SHP77 treated with DMSO at 0.1 percent for 48 hours (cell line): Measurements from ENCODE around the gene MKI67.
"Not testable (repeated sequence)": the region's sequence is repeated elsewhere in the genome, so short reads cannot be mapped to it uniquely, and the experiment has no call there.

Experiments used
- DNase-seq: peaks from one replicate; lab custom pipeline; 2025; lab: John Stamatoyannopoulos, UW

The MKI67 gene, protein sequence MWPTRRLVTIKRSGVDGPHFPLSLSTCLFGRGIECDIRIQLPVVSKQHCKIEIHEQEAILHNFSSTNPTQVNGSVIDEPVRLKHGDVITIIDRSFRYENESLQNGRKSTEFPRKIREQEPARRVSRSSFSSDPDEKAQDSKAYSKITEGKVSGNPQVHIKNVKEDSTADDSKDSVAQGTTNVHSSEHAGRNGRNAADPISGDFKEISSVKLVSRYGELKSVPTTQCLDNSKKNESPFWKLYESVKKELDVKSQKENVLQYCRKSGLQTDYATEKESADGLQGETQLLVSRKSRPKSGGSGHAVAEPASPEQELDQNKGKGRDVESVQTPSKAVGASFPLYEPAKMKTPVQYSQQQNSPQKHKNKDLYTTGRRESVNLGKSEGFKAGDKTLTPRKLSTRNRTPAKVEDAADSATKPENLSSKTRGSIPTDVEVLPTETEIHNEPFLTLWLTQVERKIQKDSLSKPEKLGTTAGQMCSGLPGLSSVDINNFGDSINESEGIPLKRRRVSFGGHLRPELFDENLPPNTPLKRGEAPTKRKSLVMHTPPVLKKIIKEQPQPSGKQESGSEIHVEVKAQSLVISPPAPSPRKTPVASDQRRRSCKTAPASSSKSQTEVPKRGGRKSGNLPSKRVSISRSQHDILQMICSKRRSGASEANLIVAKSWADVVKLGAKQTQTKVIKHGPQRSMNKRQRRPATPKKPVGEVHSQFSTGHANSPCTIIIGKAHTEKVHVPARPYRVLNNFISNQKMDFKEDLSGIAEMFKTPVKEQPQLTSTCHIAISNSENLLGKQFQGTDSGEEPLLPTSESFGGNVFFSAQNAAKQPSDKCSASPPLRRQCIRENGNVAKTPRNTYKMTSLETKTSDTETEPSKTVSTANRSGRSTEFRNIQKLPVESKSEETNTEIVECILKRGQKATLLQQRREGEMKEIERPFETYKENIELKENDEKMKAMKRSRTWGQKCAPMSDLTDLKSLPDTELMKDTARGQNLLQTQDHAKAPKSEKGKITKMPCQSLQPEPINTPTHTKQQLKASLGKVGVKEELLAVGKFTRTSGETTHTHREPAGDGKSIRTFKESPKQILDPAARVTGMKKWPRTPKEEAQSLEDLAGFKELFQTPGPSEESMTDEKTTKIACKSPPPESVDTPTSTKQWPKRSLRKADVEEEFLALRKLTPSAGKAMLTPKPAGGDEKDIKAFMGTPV (N-terminal part only)

DNA sequence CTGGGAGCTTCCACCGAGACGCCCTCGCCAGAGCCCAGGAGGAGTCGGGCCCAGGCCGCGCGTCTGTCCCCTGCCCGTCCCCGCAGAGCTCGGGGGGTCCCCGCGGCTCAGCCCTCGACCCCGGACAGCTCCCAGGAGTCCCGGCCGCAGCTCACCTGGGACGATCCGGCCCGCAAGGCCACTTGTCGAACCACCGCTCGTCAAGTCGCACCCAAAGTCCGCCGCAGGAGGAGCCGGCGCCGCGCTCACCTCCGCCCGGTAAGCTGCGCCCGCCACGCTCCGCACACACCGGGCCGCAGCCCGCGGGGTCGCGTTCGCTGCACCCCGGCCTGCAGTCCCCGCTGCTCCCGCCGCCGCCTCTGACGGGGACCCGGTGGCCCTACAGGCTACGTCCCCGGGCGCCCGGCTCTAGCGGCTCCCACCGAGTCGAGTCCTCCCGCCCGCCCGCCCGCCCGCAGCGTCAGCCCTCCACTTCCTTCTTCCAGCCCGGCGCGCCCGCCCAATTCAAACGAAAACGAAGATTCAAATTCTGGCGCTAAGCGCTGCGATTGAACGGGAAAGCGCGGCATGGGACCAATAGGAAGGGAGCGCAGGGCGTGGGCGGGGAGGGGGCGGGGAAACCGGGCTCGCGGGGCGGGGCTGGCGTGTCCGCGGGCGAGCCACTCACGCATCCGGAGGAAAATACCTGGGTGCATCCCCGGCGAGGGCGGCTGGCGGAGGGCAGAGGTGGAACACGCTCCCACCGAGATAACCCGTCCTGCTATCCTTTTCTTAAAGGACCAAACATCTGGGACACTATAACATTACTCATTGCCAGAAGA lies at the start of gene MKI67:
MKI67 (minus strand) TSS at position 480 of the 821 bp plus-strand sequence. CDS start 756 bp downstream, outside the sequence.
- DNase-seq: peak; percentile 49

DNA sequence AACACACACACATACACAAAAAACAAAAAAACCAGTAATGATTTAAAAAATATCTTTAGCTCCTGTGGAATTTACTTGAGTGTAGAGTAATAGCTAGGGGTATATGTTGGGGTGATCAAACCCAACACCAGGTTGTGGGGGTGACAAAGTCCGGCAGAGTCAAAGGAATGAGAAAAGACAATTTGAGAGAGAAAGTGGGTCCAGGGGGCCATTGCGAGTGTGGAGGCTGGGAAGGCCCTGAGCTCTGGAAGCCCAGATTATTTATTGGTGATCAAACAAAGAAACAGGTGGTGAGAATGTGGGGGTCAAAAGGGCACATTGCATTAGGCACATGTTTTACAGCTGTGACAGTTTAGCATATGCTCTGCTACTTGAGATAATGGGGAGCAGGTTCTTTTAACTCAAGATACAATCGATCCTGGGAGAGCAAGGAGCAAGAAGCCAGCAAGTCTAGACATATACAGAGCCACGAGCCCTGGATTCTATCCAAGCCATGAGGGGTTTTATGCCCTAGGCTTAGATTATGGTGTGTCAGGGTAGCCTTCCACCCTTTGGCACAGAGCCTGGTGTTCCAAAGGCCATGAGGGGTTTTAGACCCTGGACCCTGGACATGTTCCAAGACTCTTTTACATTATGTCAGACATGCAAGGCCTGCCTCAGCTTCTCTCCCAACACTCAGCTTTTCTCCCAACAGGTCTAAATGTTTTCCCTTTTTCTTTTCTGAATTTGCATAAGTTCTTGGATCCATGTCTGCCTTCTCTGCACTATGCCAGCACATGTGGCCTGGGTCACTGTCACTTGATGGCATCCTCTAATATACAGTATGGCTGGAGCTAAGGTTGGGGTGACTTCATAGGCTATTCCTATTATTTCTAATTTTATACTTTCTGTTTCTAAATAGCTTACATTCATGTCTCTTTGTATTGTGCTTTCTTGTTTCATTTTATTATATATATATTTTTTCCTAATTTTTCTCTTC lies 48.6 kb upstream of the MKI67 start:
- no peak for DNase-seq

DNA sequence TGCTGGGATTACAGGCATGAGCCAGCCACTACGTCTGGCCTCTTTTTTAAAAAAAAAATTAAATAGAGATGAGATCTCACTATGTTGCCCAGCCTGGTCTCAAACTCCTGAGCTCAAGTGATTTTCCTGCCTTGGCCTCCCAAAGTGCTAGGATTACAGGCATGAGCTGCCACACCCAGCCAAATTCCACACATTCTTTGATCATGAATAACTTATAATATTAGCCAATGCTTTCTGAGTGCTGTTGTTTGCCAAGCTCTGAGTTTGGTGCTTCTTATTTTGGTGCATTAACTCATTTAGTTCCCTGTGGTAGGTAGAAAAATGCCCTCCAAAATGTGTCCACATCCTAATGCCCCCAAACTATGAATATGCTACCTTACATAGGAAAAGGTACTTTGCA lies 47.2 kb upstream of the MKI67 start:
- DNase-seq: no peak

DNA sequence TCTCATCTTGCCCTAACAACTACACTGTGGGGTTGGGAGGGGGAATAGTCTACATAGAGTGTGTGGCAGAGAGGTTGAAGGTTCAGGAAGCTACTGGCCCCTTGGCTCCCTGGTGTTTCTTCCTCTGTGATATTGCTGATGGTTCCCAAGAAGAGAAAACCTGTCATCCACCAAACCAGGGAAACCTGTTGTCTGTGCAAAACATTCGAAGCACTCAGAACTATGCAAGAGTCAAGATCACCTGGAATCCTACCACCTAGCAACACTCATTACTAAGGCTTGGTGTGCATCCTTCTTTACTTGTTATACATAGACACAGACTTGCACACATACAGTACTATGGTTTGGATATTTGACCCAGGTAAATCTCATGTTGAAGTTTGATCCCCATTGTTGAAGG lies 46.5 kb upstream of the MKI67 start:
- no peak for DNase-seq

DNA sequence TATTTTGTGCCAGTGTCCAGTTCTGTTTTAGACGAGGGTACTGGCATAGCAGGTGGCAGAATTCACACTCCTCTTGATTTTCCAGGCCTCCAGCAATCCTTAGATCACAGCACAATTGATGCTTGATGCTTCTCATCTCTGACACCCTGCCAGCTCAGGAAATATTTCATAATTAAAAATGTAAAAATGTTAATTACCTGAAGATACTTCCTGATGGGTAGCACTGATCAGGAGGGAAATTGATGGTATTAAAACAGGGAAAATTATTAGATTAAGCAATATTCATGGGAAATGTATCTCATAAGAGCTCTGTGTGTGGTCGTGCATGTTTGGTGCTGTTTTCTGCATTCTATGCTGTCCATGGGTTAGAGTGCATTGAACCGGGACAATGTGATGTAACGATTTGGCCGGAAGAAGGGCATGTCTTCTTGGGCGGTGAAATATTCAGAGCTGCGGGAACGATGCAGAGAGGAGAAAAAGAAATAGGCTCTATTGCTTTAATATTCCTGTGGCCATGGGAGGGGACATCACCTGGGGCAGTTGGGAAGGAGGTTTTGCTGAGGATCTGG lies 43.7 kb upstream of the MKI67 start:
- no peak for DNase-seq

DNA sequence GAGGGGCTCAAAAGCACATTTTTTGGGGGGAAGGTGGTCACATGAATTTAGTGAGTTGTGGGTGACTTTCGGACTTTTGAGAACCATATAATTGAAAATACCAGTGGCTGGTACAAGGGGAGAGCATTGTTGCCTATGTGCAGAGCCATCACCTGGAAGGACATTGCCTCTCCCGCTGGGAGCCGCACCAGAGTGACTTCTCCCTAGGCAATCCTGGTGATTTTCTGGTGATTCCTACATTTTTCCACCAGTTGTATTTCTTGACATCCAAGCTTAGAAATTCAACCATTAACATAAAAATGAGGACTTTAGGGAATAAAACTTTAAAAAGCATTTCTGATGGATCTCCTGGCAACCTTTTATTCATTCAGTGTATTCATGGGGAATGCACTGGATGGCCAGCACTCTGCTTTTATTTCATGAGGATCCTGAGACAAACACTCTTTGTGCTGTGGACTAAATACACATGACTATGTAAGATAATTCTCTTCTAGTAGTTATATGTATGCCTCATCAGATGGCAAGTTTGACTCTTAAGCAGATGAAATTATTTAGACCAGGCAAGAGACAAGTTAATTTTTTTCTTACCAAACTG lies 41.8 kb upstream of the MKI67 start:
- DNase-seq: no peak

DNA sequence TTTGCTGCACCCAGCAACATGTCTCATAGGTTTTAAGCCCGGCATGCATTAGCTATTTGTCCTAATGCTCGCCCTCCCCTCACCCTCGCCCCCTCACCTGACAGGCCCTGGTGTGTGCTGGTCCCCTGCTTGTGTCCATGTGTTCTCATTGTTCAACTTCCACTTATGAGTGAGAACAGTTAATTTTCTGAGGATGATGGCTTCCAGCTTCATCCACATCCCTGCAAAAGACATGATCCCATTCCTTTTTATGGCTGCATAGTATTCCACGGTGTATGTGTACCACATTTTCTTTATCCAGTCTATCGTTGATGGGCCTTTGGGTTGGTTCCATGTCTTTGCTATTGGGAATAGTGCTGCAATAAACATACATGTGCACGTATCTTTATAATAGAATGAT lies 40.9 kb upstream of the MKI67 start:
- DNase-seq: not testable (repeated sequence)

DNA sequence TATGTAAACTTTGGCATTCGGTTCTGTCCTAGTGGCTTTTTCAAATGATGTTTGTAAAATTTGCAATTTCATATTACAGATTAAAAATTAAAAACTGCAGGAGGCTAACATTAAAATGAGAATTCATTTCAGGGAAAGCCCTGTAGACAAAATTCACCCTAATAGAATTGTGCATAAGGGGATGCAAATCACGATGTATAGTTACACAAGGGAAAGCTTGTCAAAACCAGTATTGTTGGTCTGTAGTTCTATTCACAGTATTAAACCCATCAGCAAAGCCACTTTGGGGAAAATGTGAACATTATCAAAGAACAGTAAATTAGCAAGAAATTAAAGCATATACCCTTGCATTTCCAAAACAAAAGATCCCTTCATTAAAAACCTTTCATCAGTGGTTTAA lies 39.9 kb upstream of the MKI67 start:
- no peak for DNase-seq

DNA sequence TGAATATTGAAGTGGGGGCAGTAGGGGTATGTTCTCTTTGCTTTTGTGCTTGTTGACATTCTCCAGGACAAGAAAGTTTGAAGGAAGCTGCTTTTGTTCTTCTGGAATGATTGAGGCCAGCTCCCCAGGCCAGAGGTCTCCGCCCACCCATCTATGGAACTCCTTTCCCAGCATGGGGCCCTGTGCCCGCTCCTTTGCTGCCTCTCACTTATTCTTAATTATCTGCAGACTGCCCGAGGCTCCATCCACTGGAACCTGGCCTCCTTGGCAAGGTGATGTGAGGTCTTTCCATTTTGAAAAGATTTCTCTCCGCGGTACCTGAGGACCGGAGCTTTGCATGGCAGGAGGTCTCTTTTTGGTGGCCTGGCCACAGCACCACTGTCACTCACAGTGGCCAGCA lies 39.3 kb upstream of the MKI67 start:
- DNase-seq: no peak

DNA sequence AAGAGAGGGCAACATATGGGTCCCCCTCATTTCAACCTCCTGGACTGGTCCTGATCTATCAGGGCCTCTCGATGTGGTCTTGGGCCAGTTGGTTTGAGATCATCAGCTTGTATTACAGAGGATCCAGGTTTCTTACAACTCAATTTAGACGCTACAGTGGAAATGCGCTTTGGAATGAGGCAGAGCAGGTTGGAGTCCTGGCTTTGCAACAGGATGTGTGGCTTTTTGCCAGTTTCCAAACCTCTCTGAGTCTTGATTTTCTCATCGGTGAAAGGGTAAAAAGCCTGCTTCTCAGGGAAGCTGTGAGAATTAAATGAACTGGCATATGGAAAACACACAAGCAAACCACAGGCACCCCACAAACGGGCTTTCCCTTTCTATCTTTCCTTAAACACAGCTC lies 37.5 kb upstream of the MKI67 start:
- DNase-seq: no peak

DNA sequence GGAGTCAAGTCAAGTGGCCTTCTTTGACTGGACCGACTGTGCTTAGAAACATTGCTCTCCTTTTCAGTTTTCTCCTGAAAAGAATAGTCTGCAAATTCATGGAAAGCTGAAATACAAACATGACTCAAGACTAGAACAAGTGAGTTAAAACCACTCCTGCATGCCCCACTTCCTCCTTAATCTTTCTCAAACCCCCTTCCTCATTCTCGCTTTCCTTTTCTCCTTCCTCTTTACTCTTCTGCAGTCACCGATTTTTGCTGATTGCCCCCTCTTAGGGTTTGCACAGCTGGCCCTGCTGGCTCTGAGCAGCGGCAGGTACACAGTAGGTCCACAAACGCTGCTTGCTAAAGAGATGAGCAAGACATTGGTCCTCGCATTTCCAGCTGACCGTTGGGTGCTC lies 34.8 kb upstream of the MKI67 start:
- DNase-seq: no peak

DNA sequence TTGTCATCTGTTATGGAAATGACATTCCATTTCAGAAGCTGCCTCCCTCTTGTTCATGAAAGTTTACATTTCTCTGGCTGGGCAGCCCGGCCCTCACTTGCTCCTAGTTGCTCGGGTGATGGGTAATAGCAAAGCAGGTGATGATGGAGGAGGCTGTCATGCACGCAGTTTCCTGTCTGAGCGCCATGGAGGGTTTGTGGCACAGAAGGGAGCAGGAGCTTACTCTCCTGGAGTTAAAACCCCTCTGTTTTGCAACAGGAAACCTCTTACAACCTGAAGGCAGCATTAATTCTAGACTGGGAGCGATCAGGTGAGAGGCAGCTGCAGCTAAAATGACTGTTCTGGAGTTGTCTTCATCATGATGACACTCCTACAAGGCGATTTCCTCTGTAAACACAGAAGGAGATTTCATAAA lies 34.1 kb upstream of the MKI67 start:
- DNase-seq: no peak

DNA sequence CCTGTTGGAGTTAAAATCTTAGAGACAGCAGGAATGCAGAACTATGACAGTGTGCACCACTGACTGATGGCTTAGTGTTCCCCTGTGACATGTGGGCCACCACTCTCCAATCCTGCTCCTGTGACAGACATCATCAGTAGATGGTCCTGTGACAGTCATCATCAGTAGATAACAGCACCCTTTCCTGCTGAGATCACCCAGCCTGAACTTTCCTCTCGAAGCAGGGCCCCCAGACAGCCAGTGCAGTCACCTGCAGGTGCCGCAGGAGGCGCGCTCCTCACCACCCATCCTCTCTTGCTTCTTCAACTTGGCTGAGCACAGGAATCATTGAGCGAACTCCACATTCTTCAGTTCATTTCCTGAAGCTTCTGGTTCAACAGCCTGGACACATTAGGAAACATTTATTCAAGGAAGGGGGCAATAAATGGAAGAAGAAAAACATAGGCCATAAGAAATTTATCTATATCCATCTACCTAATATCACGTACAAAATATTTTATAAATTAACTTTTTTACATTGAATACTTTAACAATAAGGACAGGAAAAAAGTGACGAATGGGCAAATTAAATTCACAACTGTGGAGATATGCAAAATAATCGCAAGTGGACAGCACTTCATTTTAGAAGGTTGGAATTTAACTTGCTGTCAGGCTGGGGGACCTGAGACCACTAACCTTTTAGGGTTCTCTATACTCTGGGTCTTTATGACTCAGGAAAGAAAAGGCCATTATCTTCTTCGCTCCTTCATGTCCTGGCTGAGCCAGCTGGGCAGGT lies 32.0 kb upstream of the MKI67 start:
- no peak for DNase-seq

DNA sequence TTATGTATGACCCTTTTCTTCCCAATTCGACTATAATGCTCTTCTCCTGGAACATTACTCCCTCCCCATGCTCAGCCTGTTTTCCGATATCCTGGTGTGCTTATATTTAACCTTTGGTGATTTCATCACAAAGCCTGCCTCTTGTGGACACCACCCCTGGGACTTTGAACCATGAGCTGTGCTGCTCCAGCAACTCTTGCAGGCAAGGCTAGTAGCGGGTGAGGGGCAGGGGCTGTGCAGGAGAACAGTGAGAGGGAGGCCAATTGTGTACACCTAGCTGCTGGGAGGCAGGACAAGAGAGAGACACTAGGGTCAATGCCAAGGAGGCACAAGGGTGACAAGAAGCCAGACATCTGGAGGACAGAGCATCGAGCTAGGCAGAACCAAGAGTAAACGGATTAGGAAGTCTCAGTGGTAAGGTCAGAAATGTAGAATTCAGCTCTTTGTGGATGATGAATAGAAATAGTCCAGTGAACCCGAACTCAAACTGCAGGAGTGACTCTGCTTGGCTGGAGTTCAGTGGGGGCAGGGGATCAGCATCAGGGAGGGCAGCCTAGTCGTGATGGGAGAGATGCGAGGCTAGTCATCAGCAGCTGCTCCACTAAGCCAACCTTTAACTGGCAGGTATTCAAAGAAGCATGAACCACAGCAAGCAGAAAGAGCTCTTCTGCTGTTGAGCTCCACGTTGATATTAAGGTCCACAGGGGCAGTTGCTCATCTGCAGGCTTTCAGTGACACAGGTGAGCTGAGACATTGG lies 31.0 kb upstream of the MKI67 start:
- DNase-seq: no peak

DNA sequence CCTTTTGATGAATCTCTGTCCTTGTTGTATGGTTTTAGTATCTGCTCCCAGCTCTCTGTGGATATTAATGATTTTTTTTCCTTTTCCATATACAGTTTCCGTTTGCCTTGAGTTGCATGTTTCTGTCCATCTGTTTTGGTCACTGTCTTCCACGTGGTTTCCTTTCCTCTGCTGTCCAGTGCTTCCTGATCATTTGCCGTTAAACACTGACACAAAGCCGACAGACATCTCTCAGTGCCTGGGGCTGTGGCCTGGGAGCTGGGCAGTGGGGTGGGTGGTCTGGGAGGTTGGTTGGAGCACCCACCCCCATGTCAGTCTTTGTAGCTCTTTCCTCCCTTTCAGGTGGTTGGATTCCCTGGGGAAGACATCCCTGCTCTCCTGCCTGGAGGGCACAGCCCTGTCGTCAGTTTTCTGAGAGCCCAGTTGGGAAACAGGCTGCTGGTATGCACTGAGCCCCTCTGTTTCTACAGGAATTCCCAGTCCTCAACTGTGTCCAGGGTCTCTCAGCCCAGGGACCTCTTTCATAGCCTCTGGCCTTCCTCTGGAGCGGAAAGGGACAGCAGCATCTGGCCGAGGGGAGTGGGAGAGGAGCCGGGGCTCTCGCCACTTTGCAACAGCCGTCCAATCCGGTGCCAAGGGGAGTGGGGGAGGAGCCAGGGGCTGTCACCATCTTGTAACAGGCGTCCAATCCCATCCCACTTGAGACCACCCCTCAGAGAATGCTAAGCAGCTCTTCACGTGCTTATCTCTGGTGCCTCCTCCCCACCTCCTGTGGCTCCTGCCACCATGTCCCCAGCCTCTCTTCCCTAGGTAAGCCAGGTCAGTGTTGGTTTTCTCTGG lies 26.7 kb upstream of the MKI67 start:
- no peak for DNase-seq

DNA sequence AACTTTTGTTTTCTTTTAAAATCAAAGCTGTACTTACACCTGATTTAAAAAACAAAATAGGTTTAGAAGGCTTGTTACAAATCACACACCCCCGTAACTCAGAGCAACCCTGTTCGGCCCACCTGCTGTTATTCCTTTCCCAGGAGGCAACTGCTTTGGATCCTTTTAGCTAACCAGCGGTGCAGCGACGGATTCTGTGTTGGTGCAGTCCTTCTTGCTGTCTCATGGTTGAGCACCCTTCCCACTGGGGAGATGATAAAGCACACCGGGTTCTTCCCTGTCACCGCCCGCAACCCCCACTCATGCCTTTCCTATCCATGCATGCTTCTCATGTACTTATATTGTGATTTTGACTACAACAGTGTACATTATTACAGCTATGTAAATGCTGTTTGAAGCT lies 24.8 kb upstream of the MKI67 start:
- no peak for DNase-seq

DNA sequence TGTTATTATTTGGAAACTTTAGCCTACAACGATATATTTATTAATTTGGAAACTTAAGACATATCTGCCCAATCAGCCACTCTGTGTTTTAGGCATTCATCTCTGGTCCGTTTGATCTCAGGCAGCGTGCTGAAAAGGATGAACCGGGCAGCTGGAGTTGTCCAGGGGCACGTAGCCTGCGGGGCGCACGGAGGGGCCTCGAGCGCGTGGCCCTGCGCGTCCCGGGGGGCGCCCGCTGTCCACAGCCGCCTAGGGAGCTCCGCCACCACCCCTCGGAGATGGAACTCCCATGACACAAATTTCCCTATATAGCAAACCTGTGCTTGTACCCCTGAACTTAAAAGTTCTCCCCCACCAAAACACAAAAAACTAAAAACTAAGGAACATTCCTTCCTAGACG lies 24.3 kb upstream of the MKI67 start:
- no peak for DNase-seq
